Smooth muscle cell (in vitro differentiated cells): Measurements from ENCODE around the gene HVCN1. TPM values are rescaled to one million over a fixed set of nuclear protein-coding genes. Genes with fewer than 3 reads are reported as not detected.
A peak's percentile ranks its signal among the peaks of the same experiment; 100 is the strongest.
"Not testable (repeated sequence)": the region's sequence is repeated elsewhere in the genome, so short reads cannot be mapped to it uniquely, and the experiment has no call there.

ENCODE experiments used
- DNase-seq: peaks from one replicate; lab custom pipeline; 2025; ENCODE audit not compliant: unreplicated experiment; lab: John Stamatoyannopoulos, UW
- H2AFZ ChIP-seq: fragments of 200-600 bp; sonication (generic); 2 replicates; pipeline ENCODE4 v1.6.0; 2016; ENCODE audit warnings: antibody characterized with exemption, low read depth, mild to moderate bottlenecking
- H3F3A ChIP-seq: fragments of 200-600 bp; sonication (generic); 2 replicates; pipeline ENCODE4 v1.6.0; 2017; ENCODE audit warnings: antibody characterized with exemption, low read depth
- H3K27ac ChIP-seq: fragments of 200-600 bp; sonication (generic); 2 replicates; pipeline ENCODE4 v1.5.1; 2016; ENCODE audit warnings: low read depth, mild to moderate bottlenecking
- H3K27me3 ChIP-seq: fragments of 200-600 bp; sonication (generic); 2 replicates; pipeline ENCODE4 v1.6.1; 2016; ENCODE audit warnings: low read depth, mild to moderate bottlenecking
- H3K36me3 ChIP-seq: fragments of 200-600 bp; sonication (generic); 2 replicates; pipeline ENCODE4 v1.5.1; 2016; ENCODE audit warnings: low read depth
- H3K4me1 ChIP-seq: fragments of 200-600 bp; sonication (generic); 2 replicates; pipeline ENCODE4 v1.5.1; 2016; ENCODE audit warnings: low read depth
- H3K4me2 ChIP-seq: fragments of 200-600 bp; sonication (generic); 2 replicates; pipeline ENCODE4 v1.6.0; 2016; ENCODE audit warnings: mild to moderate bottlenecking
- H3K4me3 ChIP-seq: fragments of 200-600 bp; sonication (generic); 2 replicates; pipeline ENCODE4 v1.5.1; 2016; ENCODE audit warnings: mild to moderate bottlenecking
- H3K79me2 ChIP-seq: fragments of 200-600 bp; sonication (generic); 2 replicates; pipeline ENCODE4 v1.6.0; 2016; ENCODE audit warnings: low read depth, mild to moderate bottlenecking
- H3K9ac ChIP-seq: fragments of 200-600 bp; sonication (generic); 2 replicates; pipeline ENCODE4 v1.6.0; 2016; ENCODE audit warnings: low read depth
- H3K9me3 ChIP-seq: fragments of 200-600 bp; sonication (generic); replicated peaks from 2 replicates; pipeline ENCODE4 v1.5.1; 2016; ENCODE audit warnings: low read depth
- H4K20me1 ChIP-seq: fragments of 200-600 bp; sonication (generic); 2 replicates; pipeline ENCODE4 v1.6.0; 2016; ENCODE audit warnings: low read depth
- WGBS: methylation state at CpG from one replicate; pipeline ENCODE4 v1.1.7; 2016; ENCODE audit warnings: low lambda C conversion rate; 5-methylcytosine and 5-hydroxymethylcytosine counted together
- polyA plus RNA-seq: library from polyadenylated mRNA; unstranded; fragments of >200 nt; fragmentation: Nextera tagmentation; extraction: Ambion mirVana; gene quantifications from 2 replicates; pipeline ENCODE4 v1.2.1, GENCODE V29; 2016
- small RNA-seq: library from RNA; depleted of rRNA; stranded (forward); fragments of <200 nt; gene quantifications from one replicate; pipeline ENCODE3, GENCODE V24; 2014
- total RNA-seq: library from RNA; depleted of rRNA; stranded (reverse); fragments of >200 nt; gene quantifications from 2 replicates; pipeline ENCODE4 v1.2.3, GENCODE V29; 2014
- TF ChIP-seq, protein P1 (sequence below): fragments of 200-600 bp; sonication (generic); IDR thresholded peaks from 2 replicates; pipeline ENCODE4 v1.5.1; 2017; ENCODE audit warnings: borderline replicate concordance, mild to moderate bottlenecking, antibody characterized with exemption; ENCODE audit not compliant: insufficient read depth, poor library complexity, severe bottlenecking

The HVCN1 gene
- total and polyA plus RNA-seq, 2 experiments from 2014 or later = 4.6 to 5.5 TPM

DNA sequence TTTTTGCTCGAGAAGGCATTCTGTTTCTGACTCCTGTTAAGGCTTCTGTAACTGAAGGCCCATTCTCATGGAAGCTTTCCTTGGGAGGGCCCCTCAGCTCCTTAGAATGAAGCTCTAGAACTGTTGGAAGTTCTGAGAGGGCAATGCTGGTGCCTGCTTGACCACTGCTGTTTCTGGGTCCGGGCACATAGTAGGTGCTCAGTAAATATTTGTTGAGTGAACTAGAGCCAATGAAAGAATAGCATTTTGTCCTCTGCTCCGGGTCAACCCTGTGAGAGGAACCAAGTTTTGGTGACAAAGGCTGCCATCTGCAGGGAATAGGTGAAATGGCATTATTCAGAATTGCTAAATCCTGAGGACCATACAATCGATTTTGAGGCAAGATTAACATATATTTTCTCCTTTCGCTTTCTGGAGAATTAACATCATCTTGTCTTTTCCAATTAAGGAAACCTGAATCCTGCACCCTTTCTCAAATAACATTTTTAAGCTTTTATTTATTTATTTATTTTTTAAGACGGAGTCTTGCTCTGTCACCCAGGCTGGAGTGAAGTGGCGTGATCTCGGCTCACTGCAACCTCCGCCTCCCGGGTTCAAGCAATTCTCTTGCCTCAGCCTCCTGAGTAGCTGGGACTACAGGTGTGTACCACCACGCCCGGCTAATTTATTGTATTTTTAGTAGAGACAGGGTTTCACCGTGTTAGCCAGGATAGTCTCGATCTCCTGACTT is 86.7 kb downstream of the HVCN1 start:
- not testable (repeated sequence) for H3K79me2 ChIP-seq, H3K36me3 ChIP-seq, H3K27me3 ChIP-seq, H3F3A ChIP-seq, H3K4me3 ChIP-seq, H3K9me3 ChIP-seq, H3K4me1 ChIP-seq, H3K27ac ChIP-seq, DNase-seq, H2AFZ ChIP-seq, H3K9ac ChIP-seq, H4K20me1 ChIP-seq, H3K4me2 ChIP-seq
- WGBS = 65% methylated on average over 14 of the region's 14 CpGs
- TF ChIP-seq, protein P1, sequence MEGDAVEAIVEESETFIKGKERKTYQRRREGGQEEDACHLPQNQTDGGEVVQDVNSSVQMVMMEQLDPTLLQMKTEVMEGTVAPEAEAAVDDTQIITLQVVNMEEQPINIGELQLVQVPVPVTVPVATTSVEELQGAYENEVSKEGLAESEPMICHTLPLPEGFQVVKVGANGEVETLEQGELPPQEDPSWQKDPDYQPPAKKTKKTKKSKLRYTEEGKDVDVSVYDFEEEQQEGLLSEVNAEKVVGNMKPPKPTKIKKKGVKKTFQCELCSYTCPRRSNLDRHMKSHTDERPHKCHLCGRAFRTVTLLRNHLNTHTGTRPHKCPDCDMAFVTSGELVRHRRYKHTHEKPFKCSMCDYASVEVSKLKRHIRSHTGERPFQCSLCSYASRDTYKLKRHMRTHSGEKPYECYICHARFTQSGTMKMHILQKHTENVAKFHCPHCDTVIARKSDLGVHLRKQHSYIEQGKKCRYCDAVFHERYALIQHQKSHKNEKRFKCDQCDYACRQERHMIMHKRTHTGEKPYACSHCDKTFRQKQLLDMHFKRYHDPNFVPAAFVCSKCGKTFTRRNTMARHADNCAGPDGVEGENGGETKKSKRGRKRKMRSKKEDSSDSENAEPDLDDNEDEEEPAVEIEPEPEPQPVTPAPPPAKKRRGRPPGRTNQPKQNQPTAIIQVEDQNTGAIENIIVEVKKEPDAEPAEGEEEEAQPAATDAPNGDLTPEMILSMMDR = peak; percentile 66

DNA sequence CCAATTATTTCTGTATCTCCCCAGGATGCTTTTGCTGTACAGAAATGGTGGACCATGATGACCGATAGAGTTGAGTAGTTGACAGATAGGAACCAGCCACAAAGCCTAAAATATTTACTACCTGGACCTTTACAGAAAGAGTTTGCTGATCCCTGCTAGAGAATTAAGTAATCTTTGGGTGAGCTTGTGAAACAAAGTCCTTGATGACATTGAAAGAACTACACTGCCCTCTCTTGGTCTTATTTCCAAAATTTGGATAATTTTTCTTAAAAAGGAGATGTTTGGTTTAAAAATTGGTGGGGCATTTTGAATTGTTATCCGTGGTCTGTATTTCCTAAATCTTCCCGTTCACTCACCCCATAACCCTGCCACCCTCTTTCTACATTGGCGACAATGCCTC is 88.7 kb downstream of the HVCN1 start:
- 79% methylated on average over 4 of the region's 4 CpGs for WGBS
- Histone ChIP-seq H3K9me3 (no peaks in the 10 kb centered on the region), H3K36me3 (no peaks in the 10 kb centered on the region), H3F3A (no peaks in the 10 kb centered on the region), H2AFZ (no peak overlapping the region), H3K4me1 (no peaks in the 10 kb centered on the region), H3K27me3 (no peaks in the 10 kb centered on the region), H3K9ac (no peak overlapping the region), H3K27ac (no peak overlapping the region), H3K4me2 (no peak overlapping the region), H3K4me3 (no peak overlapping the region), H4K20me1 (no peaks in the 10 kb centered on the region), H3K79me2 (no peaks in the 10 kb centered on the region)
- TF ChIP-seq, protein P1 = peak; percentile 51
- DNase-seq = no peak

DNA sequence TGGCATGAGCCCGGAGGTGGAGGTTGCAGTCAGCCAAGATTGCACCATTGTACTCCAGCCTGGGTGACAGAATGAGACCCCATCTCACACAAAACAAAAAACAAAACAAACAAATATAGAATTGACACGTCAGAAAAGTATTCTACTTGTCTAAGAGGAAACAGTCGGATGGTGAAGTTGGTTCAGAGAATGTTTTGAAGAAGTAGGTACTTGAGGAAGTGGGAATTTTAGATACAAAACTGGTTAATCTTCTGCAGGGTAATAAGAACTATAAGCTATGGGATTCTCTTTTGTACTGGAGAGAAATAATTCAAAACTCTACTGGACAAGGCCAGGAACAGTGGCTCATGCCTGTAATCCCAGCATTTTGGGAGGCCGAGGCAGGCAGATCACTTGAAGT is 89.6 kb downstream of the HVCN1 start:
- H3K27me3 ChIP-seq = no peaks in the 10 kb centered on the region
- no peaks in the 10 kb centered on the region for H3K36me3 ChIP-seq
- WGBS = 94% methylated on average over 4 of the region's 4 CpGs
- H3K4me1 ChIP-seq = no peaks in the 10 kb centered on the region
- no peak overlapping the region for H2AFZ ChIP-seq
- no peak for DNase-seq
- no peaks in the 10 kb centered on the region for H4K20me1 ChIP-seq
- no peaks in the 10 kb centered on the region for H3K9me3 ChIP-seq
- TF ChIP-seq, protein P1 = no peak
- no peaks in the 10 kb centered on the region for H3F3A ChIP-seq
- no peak overlapping the region for H3K27ac ChIP-seq
- no peak overlapping the region for H3K4me3 ChIP-seq
- no peaks in the 10 kb centered on the region for H3K79me2 ChIP-seq
- H3K4me2 ChIP-seq = no peak overlapping the region
- no peak overlapping the region for H3K9ac ChIP-seq

Small RNA genes within 50 kb of the gene (small RNA-seq; reads per million reads assigned to genes)
- gene RN7SL387P = not detected

Other genes starting within 250 kb of the HVCN1 start
- 349 and 507 TPM in 2 replicates for gene ARPC3, start 238.8 kb downstream of the HVCN1 start, total RNA-seq
- gene ARPC3, start 238.8 kb downstream of the HVCN1 start, polyA plus RNA-seq = 338 and 393 TPM in 2 replicates
- 21.7 and 23.8 TPM in 2 replicates for gene GPN3, start 220.9 kb downstream of the HVCN1 start, total RNA-seq
- gene GPN3, start 220.9 kb downstream of the HVCN1 start, polyA plus RNA-seq = 41.5 and 41.7 TPM in 2 replicates
- gene FAM216A, start 220.3 kb downstream of the HVCN1 start, total RNA-seq = 9.1 and 13.3 TPM in 2 replicates
- 11.3 and 14.0 TPM in 2 replicates for gene FAM216A, start 220.3 kb downstream of the HVCN1 start, polyA plus RNA-seq
- 72.9 and 85.1 TPM in 2 replicates for gene VPS29, start 187.0 kb downstream of the HVCN1 start, total RNA-seq
- 136 TPM in 2 replicates for gene VPS29, start 187.0 kb downstream of the HVCN1 start, polyA plus RNA-seq
- gene RAD9B, start 186.8 kb downstream of the HVCN1 start, total RNA-seq = not detected in 2 replicates
- 0.64 TPM in 1 of 2 replicates, not detected in the other for gene RAD9B, start 186.8 kb downstream of the HVCN1 start, polyA plus RNA-seq
- 8.9 and 9.4 TPM in 2 replicates for gene PPTC7, start 105.8 kb downstream of the HVCN1 start, total RNA-seq
- gene PPTC7, start 105.8 kb downstream of the HVCN1 start, polyA plus RNA-seq = 3.6 and 4.5 TPM in 2 replicates
- gene TCTN1, start 75.0 kb downstream of the HVCN1 start, total RNA-seq = 26.4 and 28.4 TPM in 2 replicates
- 22.5 and 26.2 TPM in 2 replicates for gene TCTN1, start 75.0 kb downstream of the HVCN1 start, polyA plus RNA-seq
- 105 and 120 TPM in 2 replicates for gene PPP1CC, start 53.8 kb upstream of the HVCN1 start, total RNA-seq
- 34.9 and 35.2 TPM in 2 replicates for gene PPP1CC, start 53.8 kb upstream of the HVCN1 start, polyA plus RNA-seq
- gene CCDC63, start 157.9 kb upstream of the HVCN1 start, total RNA-seq = not detected in 2 replicates
- gene CCDC63, start 157.9 kb upstream of the HVCN1 start, polyA plus RNA-seq = not detected in 2 replicates
- gene MYL2, start 231.5 kb upstream of the HVCN1 start, total RNA-seq = not detected in 2 replicates
- gene MYL2, start 231.5 kb upstream of the HVCN1 start, polyA plus RNA-seq = not detected in 2 replicates